Mucosa of descending colon (tissue), 3 donors: ENCODE results near the gene RNF208. TPM values are rescaled to one million over a fixed set of nuclear protein-coding genes. Genes with fewer than 3 reads are reported as not detected.

ENCODE experiments used
- ATAC-seq: fragments of 200-7000 bp; cut with Tn5 transposase; one replicate; pipeline ENCODE4 v1.9.1; 2020; ENCODE audit warnings: mild to moderate bottlenecking, moderate library complexity
- DNase-seq, 3 donors: peaks; one replicate each; pipeline ENCODE4 v3.0.0-alpha.2; 2020
- H3K36me3 ChIP-seq: fragments of 200-600 bp; one replicate; pipeline ENCODE4 v1.8.0; 2021; ENCODE audit warnings: low read depth, mild to moderate bottlenecking
- H3K4me1 ChIP-seq: fragments of 200-600 bp; one replicate; pipeline ENCODE4 v1.8.0; 2021; ENCODE audit warnings: low read depth, mild to moderate bottlenecking
- H3K4me3 ChIP-seq: fragments of 200-600 bp; one replicate; pipeline ENCODE4 v1.8.0; 2021; ENCODE audit warnings: mild to moderate bottlenecking
- H3K9me3 ChIP-seq: fragments of 200-600 bp; one replicate; pipeline ENCODE4 v1.8.0; 2021; ENCODE audit warnings: mild to moderate bottlenecking
- intact Hi-C, 2 donors: fragments of 100-400 bp; cut with DNase I in 1 of 2; cut with micrococcal nuclease in 1 of 2; formaldehyde crosslinking; loops; one replicate each; pipeline versions ENCODE4 v1.11.0 to v1.11.1; 2022; cut with DNase I, micrococcal nuclease
- total RNA-seq, 3 donors: library from RNA; stranded (reverse); fragmentation: NEBNext Ultra II Directional in 2 of 3; extraction: Animal tissue kit (Norgen Biotek cat#: 25700) in 2 of 3; gene quantifications; one replicate each; pipeline versions ENCODE4 v1.2.1 to v1.2.4, GENCODE V29; 2021 to 2023
- TF ChIP-seq, protein P1 (sequence below): fragments of 200-600 bp; IDR thresholded peaks from one replicate; pipeline ENCODE4 v1.8.0; 2022; ENCODE audit warnings: antibody characterized with exemption, mild to moderate bottlenecking
- donor health status: DM: no; HTN: no; CAD: no; lungs with moderate emphysema.
- donor health status: DM: no; HTN: no; CAD: no.
- donor health status: DM: no; HTN: yes; CAD: no.

Gene RNF208
- total RNA-seq, 3 donors from 2014 or later = 5.3 to 7.1 (median 5.8) TPM

GRCh38 chr9:137178939-137179630 is 43.0 kb downstream of the RNF208 start:
- H3K9me3 ChIP-seq = no peaks in the 10 kb centered on the region
- ATAC-seq = no peak
- DNase-seq = no peak
- H3K4me3 ChIP-seq = no peak overlapping the region
- peaks cover 3% of the 10 kb centered on the region for H3K36me3 ChIP-seq
- H3K4me1 ChIP-seq = peaks cover 21% of the 10 kb centered on the region
- intact Hi-C loops = no loop called here
- TF ChIP-seq, protein P1, sequence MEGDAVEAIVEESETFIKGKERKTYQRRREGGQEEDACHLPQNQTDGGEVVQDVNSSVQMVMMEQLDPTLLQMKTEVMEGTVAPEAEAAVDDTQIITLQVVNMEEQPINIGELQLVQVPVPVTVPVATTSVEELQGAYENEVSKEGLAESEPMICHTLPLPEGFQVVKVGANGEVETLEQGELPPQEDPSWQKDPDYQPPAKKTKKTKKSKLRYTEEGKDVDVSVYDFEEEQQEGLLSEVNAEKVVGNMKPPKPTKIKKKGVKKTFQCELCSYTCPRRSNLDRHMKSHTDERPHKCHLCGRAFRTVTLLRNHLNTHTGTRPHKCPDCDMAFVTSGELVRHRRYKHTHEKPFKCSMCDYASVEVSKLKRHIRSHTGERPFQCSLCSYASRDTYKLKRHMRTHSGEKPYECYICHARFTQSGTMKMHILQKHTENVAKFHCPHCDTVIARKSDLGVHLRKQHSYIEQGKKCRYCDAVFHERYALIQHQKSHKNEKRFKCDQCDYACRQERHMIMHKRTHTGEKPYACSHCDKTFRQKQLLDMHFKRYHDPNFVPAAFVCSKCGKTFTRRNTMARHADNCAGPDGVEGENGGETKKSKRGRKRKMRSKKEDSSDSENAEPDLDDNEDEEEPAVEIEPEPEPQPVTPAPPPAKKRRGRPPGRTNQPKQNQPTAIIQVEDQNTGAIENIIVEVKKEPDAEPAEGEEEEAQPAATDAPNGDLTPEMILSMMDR = no peak

DNA sequence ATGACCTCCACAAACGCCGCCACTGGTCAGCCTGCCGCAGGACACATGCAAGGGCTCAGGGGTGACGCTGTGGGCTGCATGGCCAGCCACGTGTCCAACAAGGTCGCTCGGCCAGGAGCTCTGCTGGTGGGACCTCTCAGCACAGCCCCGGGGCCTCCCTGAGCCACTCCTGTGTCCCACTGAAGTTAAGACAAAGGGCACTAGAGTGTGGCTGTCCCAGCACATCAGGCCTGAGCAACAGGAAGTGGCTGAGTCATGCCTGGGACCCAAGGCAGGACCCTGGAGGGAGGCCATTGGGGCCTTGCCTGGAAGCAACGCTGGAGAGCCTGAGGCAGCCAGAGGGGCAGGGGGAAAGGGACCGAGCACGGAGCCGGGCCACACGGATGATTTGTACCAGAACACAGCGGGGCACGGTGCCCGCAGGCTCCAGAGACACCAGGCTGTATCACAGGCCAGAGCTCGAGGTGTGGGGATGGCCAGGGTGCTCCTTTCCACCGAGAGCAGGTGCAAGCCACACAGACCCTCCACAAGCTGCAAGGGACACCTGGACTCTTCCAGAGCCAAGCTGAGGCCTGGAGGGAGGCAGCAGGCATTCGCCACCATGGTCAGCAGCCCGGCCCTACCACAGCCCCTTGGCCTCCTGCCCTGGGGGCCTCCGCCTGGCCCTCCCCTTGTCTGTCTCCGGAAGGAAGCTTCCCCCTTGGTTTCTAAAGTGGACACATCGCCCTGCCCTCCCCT is 43.7 kb downstream of the RNF208 start:
- intact Hi-C loops = no loop called here
- ATAC-seq = no peak
- Histone ChIP-seq H3K4me3 (no peak overlapping the region), H3K4me1 (peaks cover 21% of the 10 kb centered on the region), H3K9me3 (no peaks in the 10 kb centered on the region), H3K36me3 (peaks cover 3% of the 10 kb centered on the region)
- no peak for DNase-seq
- TF ChIP-seq, protein P1 = no peak

GRCh38 chr9:137176302-137177182 is 45.5 kb downstream of the RNF208 start:
- H3K4me1 ChIP-seq = peaks cover 21% of the 10 kb centered on the region
- peak; percentile 72 for ATAC-seq
- peaks cover 3% of the 10 kb centered on the region for H3K36me3 ChIP-seq
- intact Hi-C loops = no loop called here
- TF ChIP-seq, protein P1 = peak; percentile 41
- DNase-seq = peak in 2 of 3 donors; percentile 59 to 60
- no peak overlapping the region for H3K4me3 ChIP-seq
- no peaks in the 10 kb centered on the region for H3K9me3 ChIP-seq

DNA sequence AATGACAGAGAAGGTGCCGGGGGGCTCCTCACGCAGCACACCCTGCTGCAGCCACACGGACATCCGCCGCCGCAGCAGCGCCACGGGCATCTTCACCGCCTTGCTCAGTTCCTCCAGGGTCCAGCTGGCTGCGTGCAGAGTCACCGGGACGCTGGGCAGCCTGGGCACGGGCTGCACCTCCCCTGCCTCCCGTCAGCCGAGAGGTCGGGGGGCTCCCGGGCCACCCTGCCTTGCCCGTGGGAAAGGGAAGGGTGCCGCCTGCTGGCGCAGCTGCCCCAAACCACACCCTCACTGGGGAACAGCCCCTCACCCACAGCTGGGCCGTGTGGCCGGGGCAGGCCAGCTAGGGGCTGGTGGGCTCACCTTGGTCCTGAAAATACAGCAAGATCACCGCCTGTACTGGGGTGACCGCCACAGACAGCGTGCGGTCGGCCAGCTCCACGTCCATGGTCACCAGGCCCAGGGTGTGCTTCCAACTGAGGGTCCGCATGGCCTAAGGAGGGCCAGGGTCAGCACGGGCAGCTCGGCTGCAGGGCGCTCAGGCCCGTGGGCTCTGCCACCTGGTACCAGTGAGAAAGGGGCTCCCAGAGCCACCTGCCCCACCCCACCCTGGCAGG is 46.6 kb downstream of the RNF208 start:
- H3K4me1 ChIP-seq = peaks cover 21% of the 10 kb centered on the region
- H3K36me3 ChIP-seq = peaks cover 3% of the 10 kb centered on the region
- DNase-seq (no peak), ATAC-seq (peak; percentile 4)
- no peaks in the 10 kb centered on the region for H3K9me3 ChIP-seq
- intact Hi-C loops = no loop called here
- TF ChIP-seq, protein P1 = no peak
- H3K4me3 ChIP-seq = no peak overlapping the region

- Histone ChIP-seq H3K4me3 (no peak overlapping the region), H3K9me3 (no peaks in the 10 kb centered on the region), H3K36me3 (peaks cover 3% of the 10 kb centered on the region), H3K4me1 (peaks cover 25% of the 10 kb centered on the region)
- ATAC-seq = peak; percentile 6
- TF ChIP-seq, protein P1 = no peak
- intact Hi-C loops = no loop called here
- DNase-seq = no peak
Measured at GRCh38 chr9:137174722-137175293, 47.2 kb downstream of the RNF208 start.
